HG02943 (cell line): ENCODE measurements around the gene ITCH.
"Not testable (repeated sequence)": the region's sequence is repeated elsewhere in the genome, so short reads cannot be mapped to it uniquely, and the experiment has no call there.

ENCODE experiments used
- ATAC-seq: cut with Tn5 transposase; IDR thresholded peaks from one replicate; pipeline ENCODE4 v1.9.1; 2021; ENCODE audit warnings: mild to moderate bottlenecking, low read depth, moderate library complexity; ENCODE audit not compliant: unreplicated experiment

The ITCH gene

GRCh38 chr20:34449674-34450592, 86.9 kb downstream of the ITCH start:
- no peak for ATAC-seq

GRCh38 chr20:34452281-34452982, 89.4 kb downstream of the ITCH start:
- no peak for ATAC-seq

GRCh38 chr20:34458631-34459030, 95.6 kb downstream of the ITCH start:
- no peak for ATAC-seq

DNA sequence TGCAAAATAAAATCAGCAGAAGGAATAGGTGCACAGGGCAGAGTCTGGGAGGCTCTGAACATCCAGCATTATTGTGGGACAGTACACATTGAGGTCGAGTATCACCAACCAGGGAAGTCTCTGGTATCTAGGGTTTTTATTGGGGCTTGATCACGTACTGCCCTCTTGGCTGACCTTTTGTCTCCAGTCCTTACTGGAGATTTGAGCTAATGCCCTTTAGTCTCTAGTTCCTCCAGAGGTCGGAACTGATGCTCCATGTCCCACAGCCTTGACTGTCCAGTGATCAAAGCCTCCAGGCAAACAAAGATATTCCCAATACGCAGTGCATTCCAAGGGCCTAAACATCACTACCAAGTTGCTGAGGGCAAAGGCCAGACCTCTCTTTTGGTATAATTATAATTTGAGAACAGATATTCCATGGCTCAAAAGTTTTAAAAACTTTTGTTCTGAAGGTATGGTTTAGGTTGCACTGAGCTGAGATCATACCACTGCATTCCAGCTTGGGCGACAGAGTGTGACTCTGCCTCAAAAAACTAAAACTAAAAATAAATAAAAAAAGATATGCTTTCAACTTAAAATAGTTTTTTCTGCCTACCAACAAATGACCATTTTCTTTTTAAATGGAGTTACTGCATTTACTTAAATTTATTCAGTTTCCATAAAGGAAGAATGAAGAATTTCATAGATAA, 96.3 kb downstream of the ITCH start:
- ATAC-seq, result no peak

DNA sequence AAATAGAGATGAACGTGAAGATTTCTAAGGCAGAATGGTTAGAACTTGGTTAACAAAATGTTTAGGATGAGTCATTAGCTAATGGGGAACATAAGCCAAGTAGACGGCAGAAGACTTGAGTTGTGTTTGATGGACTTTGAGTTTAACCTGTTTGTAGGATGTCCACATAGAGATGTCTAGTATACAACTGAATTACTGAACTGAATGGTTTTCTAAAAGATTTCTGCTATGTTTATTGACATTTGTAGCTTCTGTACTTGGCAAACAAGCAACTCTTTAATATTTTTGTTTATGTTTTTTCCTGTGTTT, 98.7 kb downstream of the ITCH start:
- no peak for ATAC-seq

- no peak for ATAC-seq
Observed at GRCh38 chr20:34468951-34469350, 105.9 kb downstream of the ITCH start.

DNA sequence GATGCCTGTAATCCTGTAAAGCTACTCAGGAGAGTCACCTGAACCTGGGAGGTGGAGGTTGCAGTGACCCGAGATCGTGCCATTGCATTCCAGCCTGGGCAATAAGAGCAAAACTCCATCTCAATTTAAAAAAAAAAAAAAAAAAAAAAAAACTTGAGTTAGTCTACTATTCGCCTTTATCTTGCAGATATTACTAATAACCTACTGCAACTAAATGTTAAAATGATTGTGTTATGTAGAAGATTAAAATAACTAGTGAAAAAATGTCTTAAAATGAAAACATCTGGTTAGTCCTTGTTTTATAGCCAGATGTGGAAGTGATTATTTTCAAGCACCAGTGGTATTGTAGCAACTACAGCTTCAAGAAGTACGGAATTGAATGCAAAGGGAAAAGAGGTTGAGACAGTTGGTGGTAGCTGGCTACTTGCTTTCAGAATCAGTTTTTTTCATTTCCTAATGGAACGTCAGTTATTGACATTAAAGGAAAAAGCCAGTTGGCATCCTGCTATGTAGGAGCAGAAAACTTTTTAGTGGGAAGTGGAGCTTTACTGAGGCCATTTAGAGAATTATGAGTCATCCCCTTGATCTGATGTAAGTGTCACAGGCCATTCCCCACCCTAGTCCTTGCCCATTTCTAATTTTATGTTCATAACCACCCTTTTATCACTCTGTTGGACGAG, 109.3 kb downstream of the ITCH start:
- ATAC-seq, result no peak

DNA sequence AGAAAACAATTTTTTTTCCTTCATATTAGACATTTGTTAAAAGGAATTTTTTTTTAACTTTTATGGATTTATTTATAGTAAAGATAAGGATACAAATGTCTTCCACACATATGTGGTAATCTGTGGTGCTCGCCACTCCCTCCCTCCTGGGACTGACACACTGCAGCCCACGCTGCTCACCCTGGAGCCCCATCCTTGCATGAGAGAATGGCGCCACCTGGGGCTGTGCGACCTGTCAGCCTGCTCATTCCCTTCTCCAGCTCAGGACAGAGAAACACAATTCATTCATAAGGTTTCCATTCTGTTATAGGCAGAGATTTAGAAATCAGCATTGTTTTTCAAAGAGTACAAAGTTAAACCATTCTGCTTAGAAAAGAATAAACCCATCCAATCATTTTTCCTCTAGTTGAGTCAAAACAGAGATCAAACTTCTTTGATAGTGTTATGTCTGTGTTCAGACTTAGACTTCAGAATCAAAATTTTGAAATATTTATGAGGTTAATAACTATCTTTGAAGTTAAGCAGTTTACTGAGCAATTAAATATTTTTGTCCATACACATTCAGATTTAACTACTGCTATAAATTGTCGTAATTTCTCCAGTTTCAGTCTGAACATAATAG, 110.3 kb downstream of the ITCH start:
- ATAC-seq, result no peak

DNA sequence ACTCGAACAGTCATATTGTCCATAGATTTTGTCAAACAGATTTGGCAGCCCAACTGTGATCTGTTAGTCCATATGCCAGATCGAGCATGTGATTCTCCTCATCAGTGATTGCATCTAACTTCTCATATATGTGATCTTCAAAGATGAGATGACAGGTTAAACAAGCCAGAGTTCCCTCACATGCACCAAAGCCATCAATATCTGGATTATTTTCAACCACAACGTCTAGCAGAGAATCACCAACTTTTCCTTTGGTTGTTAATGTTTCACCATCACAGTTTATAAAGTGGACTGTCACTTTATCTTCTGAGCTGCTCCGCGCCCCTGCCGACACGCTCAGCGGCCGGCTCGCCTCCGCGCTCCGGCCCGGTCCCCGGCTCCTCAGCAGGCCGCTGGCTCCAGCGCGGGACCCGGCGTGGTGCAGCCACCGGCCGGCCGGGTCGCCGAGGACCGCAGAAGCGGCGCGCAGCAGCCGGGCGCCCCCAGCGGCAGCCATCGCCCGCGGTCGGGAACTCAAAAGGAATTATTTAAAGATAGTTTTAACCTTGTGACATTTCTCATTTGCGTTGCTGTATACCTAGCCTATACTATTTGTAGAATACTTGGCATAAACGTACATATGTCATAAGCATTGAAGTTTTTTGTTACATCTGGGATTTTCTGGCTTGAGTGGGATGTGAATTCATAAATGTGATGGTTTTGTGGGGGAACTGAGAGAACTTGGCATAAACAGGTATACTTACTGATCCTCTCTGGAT, 113.1 kb downstream of the ITCH start:
- ATAC-seq, result no peak

- no peak for ATAC-seq
Observed at GRCh38 chr20:34479627-34480026, 116.6 kb downstream of the ITCH start.

GRCh38 chr20:34482154-34482553, 119.1 kb downstream of the ITCH start:
- not testable (repeated sequence) for ATAC-seq

DNA sequence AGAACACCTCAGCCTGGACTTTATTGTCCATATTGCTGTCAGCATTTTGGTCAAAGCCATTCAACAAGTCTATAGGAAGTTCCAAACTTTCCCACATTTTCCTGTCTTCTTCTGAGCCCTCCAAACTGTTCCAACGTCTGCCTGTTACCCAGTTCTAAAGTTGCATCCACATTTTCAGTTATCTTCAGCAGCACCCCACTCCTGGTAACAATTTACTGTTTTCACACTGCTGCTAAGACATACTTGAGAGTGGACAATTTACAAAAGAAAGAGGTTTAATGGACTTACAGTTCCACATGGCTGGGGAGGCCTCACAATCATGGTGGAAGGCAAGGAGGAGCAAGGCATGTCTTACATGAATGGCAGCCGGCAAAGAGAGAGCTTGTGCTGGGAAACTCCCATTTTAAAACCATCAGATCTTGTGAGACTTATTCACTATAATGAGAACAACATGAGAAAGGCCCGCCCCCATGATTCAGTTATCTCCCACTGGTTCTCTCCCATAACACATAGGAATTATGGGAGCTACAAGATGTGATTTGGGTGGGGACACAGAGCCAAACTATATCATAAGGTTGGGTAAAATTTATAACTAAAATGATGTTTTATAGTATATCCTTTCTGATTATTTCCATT, 120.6 kb downstream of the ITCH start:
- not testable (repeated sequence) for ATAC-seq

DNA sequence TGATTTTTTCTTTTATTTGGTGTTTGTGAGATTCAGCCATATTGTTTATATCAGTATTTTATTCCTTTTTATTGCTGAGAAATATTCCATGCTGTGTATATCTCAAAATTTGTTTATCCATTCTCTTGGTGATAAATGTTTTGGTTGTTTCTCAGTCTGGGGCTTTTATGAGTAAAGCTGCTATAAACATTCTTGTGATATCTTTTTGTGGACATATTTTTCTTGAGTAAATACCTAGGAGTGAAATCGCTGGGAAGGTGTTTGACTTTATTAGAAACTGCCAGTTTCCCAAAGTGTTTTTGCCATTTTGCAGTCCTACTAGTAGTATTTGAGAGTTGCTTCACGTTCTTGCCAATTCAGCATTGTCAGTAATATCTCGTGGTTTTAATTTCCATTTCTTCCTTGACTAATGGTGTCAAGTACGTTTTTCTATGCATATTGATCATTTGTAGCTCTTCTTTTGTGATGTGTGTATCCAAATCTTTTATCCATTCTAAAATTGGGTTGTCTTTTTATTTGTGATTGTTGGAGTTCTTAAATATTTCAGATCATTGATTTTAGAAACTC, 122.1 kb downstream of the ITCH start:
- ATAC-seq, result no peak

GRCh38 chr20:34491226-34491931, 128.3 kb downstream of the ITCH start:
- no peak for ATAC-seq

DNA sequence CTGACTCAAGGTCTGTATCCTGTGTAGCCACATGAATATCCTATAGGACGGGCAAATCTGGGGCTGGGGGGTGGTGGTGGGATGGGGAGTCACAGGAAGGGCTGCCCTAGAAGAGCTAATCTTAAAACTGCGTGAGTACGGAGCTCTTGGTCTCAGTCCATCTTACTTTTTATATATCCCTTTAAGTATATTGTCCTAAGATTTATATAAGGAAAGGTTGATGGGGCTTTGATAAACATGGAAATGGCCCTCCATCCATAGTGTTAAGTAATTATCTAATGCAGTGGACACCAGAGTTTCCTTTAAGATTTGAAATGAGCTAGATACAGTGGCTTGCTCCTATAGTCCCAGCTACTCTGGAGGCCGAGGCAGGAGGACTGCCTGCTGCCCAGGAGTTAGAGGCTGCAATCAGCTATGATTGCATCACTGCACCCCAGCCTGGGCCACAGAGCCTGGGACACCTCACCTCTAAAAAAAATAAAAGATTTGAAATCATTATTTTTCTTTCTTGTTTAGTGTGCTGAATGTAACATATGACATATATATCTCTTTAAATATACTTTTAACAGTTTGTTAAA, 128.9 kb downstream of the ITCH start:
- no peak for ATAC-seq

DNA sequence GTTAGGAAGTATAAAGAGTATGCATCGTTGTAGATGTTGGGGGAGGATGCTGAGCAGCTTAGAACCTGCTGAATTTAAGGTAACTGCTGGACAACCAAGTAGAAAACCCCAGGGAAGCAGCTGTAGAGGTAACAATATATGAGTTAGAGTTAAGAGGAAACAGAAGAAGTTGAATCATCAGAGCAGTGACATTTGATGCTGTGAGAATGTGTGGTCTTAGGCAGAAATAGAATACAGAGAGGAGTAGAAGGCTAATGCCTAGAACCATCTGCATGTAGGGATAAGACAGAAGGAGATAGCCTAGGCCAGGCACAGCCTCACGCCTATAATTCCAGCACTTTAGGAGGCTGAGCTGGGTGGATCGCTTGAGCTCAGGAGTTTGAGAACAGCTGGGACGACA, 130.6 kb downstream of the ITCH start:
- ATAC-seq, result no peak

GRCh38 chr20:34495307-34495706, 132.2 kb downstream of the ITCH start:
- no peak for ATAC-seq

- ATAC-seq, result no peak
Observed at GRCh38 chr20:34495916-34496315, 132.8 kb downstream of the ITCH start.
